PC-9 (cell line): ENCODE measurements around the gene NRM.

ENCODE experiments used
- CTCF ChIP-seq: fragments of 200-600 bp; sonication (generic); conservative IDR thresholded peaks from 2 replicates; pipeline ENCODE4 v1.6.1; 2017; ENCODE audit warnings: mixed run types, antibody characterized with exemption, mild to moderate bottlenecking, moderate library complexity
- EZH2 ChIP-seq: fragments of 200-600 bp; sonication (generic); IDR thresholded peaks from 2 replicates; pipeline ENCODE4 v1.8.0; 2017; ENCODE audit warnings: antibody characterized with exemption, low read depth

- TF ChIP-seq EZH2 = no peak
- no peak for TF ChIP-seq CTCF
These were observed 35.7 kb downstream of the NRM start for GRCh38 chr6:30654798-30655742.
